Activated naive CD4-positive, alpha-beta T cell (primary cell): ENCODE measurements around the gene STPG4.
"Not testable (repeated sequence)": the region's sequence is repeated elsewhere in the genome, so short reads cannot be mapped to it uniquely, and the experiment has no call there.

Experiments used
- DNase-seq, 4 experiments: peaks; one replicate each; lab custom pipeline; 2025; lab: John Stamatoyannopoulos, UW

The STPG4 gene

DNA sequence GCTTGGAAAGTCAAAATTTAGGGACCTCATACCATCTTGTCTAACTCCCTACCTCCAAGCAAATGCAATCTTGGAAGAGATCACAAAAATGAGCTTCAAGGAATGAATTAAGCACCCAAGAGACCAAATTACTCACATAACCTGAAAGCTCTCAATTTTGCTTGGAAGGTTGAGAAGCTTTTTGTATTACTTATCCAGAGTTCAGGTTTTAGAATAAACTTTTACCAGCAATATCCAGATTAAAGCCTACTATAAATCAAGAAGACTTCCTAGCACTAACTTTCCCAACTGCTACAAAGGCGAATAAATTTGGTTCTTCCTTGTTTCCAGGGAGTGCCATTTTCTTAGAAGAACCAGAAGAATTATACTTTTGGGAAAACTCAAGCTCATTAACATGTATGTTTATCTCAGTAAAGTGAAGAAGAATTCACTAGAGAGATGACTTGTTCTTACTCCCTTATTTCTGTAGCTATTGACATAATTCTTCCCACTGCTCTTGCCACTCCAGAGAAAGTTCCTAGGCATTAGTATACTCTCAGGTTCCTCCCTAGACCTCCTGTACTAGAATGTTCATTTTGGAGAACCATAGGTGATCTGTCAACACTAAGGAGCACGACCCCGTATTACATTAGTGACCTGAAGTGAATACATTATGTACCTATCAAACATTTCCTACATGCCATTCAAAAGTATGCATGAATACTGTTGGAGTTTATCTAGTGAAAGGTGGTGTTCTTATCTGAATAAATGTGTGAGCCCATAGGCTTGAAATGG, 18.0 kb upstream of the STPG4 start:
- DNase-seq: no peak

DNA sequence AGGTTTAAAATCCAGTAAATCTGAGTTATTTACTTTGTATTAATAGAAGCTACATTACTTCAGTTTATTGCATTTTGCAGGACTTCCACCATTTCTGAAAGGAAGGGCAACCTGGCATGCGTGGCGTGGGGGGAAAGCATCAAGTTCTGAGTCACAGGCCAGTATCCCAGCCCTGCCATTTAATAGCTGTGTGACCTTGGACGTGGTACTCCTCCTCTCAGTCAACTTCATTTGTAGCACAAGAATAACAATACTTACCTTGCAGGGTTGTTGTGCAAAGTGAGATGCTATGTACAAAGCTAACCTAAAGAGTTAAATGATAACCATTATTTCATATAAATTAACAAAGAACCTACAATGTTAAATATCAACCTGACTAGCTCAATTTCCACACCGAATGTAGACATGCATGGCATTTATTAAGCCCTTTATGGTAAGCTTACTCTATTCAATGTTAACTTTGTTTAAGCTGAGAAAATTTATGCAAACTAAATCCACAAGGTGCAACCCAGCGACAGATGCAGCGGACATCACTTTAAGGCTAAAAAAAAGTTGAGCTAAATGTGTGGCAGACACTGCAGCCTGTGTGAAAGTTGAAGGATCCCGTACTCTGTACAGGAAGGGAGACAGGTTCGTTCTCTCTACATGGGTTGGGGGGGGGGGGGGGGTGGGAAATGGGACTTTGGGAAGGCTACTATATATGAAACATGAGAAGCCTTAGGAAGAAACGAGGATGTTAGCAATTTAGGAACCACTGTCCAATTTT, 17.2 kb upstream of the STPG4 start:
- DNase-seq: no peak

DNA sequence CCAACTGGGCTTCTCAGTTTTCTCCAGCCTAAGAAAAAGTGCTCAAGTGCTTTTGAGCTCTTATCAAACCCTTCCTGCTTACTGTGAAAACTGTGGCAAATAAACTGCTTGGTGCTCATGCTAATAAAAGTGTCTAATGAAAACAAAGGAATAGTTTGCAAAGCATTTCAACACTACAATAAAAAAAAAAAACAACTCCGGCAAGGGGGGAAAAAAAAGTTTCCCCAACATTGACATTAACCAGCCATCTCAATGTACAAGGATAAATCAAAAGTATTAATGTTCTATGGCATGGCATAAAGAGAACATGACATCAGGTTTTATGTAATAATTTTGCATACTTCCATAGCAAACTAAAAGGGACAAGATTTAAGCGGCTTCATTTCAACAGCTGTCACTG, 14.7 kb upstream of the STPG4 start:
- DNase-seq: no peak

DNA sequence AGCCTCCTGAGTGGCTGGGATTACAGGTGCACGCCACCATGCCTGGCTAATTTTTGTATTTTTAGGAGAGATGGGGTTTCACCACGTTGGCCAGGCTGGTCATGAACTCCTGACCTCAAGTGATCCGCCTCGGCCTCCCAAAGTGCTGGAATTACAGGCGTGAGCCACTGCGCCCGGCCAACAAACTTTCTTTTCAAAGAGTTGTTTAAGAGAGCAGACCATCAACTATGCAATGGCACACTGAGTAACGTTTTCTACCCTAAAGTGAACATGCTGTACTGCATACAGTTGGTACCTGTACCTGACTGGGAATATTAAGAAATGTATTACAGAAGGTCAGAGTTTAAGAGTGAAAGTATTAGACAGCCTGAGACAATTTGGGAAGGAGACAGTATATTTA, 13.8 kb upstream of the STPG4 start:
- not testable (repeated sequence) for DNase-seq

DNA sequence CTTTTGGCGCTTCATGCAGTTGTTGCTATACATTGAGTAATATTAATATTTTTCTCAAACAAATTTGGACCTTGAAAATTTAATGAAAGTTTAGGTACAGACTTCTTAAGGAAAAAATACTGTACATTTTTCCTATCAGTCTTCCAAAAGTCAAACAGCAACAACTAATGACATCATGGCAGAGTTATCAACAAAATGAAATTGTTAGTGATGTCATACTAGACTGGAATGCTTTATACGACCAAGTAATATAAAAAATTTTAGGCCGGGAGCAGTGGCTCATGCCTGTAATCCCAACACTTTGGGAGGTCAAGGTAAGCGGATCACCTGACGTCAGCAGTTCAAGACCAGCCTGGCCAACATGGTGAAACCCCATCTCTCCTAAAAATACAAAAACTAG, 12.0 kb upstream of the STPG4 start:
- DNase-seq: no peak

DNA sequence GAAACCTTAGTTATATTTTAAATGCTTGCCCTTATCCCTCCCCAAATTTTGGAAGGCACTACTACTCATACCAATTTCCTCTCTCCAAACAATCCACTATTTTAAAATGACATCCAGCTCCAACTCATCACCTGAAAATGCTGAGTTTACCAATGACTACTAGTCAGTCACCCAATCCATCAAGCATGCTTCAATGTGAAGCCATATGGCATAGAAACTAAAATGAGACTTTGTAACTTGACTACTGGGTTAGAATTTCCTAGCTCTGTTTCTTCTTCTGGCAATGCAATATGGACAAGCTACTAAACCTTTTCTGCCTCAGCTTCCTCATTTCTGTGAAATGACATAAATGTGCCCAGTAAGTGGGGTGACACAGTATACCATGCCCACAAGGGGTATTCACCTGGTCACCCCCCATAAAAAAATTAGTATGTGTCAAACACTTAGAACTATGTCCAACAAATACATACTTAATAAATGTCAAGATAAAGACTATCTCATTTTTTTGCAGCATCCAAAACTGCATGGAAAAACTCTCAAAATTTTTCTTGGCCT, 10.0 kb upstream of the STPG4 start:
- no peak for DNase-seq

DNA sequence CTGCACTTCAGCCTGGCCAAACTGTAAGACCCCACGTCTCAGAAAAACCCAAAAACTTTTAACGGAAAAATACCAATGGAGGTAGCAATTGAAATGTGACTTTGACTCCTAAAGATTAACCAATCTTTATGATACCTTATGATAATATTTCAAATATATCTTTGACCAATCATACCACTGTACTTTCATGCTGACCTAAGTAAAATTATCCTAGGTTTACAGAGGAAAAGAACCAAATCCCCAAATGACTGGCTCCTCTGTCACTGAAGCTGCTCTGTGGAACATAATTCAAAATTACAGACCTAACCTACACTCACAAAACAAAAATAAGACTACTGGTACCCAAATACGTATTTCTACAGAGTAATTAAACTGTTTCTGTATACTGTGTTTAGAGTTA, 7.7 kb upstream of the STPG4 start:
- DNase-seq: no peak

DNA sequence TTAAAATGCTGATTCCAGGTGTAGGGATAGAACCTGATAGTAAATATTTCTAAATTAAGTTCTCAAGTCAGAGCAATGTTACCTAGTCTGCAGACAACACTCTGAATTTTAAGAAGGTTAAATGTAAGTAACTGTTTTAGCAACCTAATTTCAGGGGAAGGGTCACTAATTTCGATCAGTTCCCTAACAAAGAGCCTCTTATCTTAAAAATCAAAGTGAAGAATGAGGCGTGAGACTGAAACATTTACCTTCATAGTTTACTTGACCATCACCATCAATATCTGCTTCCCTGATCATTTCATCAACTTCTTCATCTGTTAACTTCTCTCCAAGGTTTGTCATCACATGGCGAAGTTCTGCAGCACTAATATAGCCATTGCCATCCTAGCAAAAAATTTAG, 6.4 kb upstream of the STPG4 start:
- DNase-seq: no peak

DNA sequence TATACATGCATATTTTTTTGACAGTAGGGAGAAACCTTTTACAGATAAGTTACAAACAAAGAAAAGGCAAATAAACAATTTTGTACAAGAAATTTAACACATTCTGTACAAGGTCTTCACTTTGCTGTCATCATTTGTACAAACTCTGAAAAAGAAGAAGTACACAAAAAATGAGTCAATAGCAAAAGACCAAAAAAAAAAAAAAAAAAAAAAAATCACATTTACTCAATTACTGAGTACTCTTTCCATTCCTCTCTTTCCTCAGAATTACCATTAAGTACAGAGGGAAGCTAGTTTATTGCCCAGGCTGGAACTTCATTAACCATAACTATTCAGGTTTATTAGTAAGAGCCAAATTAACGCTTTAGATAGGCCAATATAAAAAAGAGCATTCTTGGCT, 5.6 kb upstream of the STPG4 start:
- DNase-seq: no peak

DNA sequence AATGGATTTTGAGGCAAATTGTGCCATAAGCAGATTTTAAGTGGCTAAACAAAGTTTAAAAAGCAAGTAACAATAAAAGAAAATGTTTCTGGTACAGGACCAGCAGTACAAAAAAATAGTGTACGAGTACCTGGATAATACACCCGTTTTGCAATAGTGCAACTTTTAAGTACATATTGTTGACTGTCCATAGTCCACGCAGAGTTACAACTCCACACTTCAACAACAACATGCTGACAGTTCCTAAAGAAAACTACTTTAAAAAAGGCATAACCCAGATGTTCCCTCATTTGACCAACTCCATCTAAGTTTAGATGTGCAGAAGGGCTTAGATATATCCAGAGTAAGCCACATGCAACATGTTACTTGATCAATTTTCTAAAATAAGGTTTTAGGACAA, 5.1 kb upstream of the STPG4 start:
- no peak for DNase-seq

DNA sequence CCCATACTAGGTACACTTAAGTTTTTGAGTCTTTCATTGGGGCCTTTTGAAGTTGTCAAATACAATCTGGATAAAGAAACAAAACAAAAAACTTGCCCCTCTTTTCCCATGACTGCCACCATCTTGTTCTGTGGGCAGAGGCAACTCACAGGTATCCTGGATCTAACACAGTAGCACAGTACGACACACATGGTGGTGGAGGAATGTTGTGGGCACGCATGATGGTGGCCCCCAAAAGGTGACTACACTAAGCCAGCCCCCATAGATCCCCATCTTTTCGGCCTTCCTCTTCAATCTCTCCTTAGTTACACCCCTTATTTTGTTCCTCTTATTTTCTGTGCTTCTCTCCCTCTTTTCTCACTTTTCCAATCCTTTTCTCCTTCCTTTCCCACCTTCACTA, 4.5 kb upstream of the STPG4 start:
- no peak for DNase-seq

DNA sequence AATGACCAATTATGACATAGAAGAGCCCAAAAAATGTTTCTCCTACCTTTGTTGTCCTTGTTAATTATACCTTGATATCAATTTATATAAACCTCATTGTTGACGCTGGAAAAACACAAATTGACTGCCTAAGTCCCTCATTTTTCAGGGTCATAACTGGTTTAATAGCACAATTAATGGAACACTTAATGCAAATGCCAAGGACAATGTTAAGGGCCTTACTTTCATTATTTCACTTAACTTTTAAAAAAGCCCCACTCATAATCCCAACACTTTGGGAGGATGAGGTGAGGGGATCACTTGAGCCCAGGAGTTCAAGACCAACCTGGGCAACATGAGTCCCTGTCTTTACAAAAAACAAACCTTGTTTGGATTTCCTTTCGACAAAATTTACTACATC, 3.5 kb upstream of the STPG4 start:
- DNase-seq: no peak

DNA sequence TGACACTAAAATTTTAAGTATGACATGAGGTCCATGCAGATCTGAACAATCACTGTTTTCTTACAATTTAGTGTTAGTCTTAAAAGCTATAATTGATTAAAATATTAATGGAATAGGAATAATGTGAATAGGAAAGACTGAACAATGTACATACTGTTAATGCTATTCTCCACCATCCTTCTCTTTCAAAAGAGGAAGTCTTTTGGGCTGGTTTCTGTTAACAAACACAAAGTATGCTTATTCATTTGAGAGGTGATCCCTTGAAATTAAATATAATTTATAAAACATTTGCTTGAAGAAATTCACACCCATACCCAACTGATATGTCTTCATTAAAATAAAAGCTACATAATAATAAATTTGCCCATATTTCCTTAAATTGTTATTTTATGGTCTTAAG, 2.3 kb downstream of the STPG4 start:
- no peak for DNase-seq

DNA sequence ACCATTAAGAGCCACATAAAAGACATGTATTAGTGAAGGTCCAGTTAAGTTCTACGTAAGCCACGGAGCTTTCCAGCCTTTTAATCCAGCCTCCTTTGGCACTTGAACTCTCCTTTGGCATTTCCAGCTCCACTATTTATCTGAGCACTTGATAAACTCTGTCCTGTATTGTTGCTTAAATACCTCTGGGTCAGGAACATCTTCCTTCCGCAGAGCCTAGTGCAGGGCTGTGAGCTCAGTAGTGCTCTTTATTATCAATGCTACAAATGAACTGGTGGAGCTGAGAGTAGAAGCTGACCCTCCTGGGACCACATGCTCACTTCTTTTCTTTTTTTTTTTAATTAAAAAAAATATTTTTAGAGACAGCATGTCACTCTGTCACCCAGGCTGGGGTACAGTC, 4.9 kb downstream of the STPG4 start:
- DNase-seq: no peak

DNA sequence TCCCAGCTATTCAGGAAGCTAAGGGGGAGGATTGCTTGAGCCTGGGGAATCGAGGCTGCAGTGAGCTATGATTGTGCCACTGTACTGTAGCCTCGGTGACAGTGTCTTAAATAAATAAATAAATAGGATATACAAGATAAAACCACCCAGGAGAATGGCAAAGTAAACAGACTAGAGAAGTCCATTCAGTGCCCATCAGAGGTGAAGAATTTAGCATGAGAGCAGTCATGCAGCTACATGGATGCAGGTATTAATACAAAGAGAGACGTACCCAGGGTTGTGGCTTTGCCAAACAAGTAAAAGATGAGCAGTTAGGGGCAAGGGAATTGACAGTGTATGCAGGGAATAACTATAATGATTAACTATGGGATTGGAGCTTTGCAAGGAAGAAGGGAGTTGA, 8.1 kb downstream of the STPG4 start:
- no peak for DNase-seq

DNA sequence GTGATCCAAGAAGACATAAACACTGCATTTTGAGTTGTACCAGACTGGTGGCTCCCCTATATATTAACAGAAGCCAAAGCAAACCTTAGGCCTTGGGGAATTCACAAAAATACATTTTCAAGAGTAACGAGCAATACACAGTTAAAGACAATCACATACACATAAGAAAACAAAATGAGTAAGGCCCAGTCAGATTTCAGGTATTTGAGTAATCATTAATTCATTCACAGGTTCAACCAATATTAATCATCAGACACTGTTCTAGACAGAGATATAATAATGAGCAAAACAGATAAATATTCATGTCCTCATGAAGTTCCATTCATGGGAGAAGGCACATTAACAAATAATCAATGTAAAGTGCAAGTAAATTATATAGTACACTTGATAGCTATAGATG, 9.6 kb downstream of the STPG4 start:
- DNase-seq: no peak

DNA sequence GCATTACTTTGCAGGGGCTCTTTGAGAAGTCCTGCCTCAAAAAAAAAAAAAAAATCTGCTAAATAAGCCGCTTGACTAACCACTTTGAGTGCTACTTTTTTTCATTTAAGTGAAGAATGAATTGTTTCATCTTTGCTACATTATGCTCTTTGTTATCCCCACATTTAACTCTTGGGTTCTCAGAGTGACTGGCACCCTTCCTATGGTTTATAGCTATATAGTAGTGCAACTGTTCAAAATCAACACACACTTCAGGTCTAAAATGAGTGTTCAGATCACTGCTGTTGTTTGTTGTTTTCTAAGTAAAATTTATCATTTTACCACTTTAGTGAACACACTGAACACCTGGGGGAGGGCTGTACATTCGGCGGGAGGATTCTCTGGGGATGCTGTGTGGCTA, 13.6 kb downstream of the STPG4 start:
- no peak for DNase-seq

DNA sequence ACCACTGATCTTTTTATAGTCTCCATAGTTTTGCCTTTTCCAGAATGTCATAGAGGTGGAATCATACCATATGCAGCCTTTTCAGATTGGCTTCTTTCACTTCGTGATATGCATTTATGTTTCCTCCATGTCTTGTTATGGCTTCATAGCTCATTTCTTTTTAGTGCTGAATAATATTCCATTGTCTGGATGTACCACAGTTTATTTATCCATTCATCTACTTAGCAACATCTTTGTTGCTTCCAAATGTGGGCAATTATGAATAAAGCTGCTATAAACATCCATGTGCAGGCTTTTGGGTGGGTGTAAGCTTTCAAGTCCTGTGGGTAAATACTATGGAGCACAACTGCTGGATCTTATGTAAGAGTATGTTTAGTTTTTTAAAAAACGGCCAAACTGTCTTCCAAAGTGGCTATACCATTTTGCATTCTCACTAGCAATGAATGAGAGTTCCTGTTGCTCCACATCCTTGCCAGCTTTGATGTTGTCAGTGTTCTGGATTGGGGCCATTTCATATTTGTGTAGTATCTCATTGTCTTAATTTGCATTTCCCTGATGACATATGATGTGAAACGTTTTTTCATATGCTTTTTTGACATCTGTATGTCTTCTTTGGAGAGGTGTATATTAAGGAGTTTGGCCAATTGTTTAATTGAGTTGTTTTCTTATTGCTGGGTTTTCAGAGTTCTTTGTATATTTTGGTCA, 20.6 kb downstream of the STPG4 start:
- DNase-seq: no peak

DNA sequence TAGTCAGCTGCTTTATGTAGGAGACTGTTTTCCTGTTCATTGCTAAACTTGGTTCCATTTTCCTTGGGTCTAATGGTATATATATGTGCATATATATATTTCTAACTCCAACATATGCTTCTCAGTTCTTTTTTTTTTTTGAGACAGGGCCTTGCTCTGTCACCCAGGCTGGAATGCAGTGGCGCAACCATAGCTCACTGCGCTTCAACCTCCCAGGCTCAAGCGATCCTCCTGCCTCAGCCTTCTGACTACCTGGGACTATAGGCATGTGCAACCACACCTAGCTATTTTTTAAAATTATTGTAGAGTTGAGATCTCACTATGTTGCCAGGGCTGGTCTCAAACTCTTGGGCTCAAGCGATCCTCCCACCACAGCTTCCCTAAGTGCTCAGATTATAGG, 22.1 kb downstream of the STPG4 start:
- DNase-seq: no peak

DNA sequence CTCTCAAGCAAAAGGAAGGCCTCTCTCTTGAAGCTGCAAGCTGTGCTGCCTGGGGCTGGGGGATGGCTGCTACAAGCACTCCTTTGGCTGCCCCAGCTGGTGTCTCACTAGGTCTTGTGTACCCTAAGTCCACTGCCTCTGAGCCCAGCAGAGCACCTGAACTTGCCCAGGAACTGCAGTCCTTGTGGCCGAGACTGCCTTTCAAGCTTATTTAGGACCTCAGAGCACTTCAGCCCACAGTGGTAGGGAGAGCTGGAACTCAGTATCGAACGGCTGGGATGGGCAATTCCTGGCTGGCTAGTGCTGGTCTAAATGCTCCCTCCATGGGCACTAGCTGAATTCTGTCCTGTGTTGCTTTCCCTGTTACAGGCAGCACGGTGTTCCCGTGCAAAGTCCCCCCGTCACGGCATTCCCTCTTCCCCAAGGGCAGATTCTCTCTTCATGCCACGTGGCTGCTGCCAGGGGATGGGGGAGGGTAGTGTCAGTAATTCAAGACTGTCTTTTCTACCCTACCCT, 25.9 kb downstream of the STPG4 start:
- DNase-seq: no peak

DNA sequence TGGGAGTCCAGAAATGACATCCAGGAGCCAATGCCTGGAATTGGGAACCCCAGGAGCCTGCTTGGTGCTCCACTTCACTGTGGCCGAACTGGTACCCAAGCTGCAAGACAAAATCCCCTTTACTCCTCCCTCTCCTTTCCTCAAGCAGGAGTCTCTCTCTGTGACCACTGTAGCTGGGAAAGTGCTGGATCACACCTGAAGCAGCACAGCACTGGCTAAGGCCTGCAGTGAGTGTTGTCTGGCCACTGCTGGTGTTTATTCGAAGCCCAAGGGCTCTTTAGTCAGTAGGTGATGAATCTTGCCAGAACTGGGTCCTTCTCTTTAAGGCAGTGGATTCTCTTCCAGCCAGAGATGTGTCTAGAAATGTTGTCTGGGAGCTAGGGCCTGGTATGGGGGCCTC, 26.4 kb downstream of the STPG4 start:
- DNase-seq: no peak

DNA sequence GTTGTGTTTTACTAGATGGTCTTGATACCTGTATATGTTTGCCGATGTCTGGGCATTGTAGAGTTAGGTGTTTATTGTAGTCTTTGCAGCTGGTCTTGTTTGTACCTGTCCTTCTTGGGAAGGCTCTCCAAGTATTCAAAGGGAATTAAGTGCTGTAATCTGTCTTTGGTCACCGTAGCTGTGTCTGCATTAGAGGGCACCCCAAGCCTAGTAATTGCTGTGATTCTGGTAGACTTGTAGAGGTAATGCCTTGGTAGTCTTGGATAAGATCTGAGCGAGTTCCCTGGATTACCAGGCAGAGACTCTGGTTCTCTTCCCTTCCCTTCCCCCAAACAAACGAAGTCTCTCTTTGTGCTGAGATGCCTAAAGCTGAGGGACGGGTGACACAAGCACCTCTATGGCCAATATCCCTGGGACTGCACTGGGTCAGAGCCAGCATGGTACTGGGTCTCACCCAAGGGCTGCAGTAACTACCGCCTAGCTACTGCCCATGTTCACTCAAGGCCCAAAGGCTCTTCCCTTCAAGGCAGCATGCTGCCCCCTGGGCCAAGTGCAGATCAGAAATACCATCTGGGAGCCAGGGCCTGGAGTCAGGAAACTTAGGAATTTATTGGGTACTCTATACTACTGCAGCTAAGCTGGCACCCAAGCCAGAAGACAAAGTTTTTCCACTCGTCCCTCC, 27.1 kb downstream of the STPG4 start:
- DNase-seq: no peak
